ENCODE results near the gene TMEM250. TPM values are rescaled to one million over a fixed set of nuclear protein-coding genes. Genes with fewer than 3 reads are reported as not detected.

TMEM250 gene
- total RNA-seq, 1 donor from 2014 or later, result 59.7 TPM

- DNase-seq, result no peak
These were observed 28.6 kb upstream of the TMEM250 start for GRCh38 chr9:136147038-136147889.

GRCh38 chr9:136146126-136147037 is 27.7 kb upstream of the TMEM250 start:
- no peak for DNase-seq

DNA sequence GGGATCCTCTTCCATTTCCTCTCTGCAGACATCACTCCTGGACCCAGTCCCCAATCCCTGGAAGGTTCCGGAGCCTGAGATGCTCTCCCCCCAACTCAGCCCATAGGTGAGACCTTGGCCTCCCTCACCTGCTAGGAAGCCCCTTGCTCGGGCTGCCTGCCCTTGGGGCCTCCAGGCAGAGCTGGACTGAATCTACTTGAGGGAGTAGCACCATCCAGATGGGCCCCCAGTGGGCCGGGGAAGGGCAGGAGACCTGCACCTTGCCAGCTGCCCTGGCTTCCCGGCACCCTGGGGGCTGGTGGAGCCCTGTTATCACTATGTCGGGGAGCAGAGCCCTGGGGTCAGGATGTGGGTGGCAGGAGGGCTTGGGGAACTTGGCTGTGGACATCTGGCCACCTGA is 26.9 kb upstream of the TMEM250 start:
- no peak for DNase-seq

GRCh38 chr9:136144450-136144849 is 25.8 kb upstream of the TMEM250 start:
- DNase-seq, result no peak

- peak; percentile 79 for DNase-seq
These were observed 24.7 kb upstream of the TMEM250 start for GRCh38 chr9:136143215-136144001.

- DNase-seq, result no peak
These were observed 24.2 kb upstream of the TMEM250 start for GRCh38 chr9:136142859-136143214.

GRCh38 chr9:136142414-136142796 is 23.7 kb upstream of the TMEM250 start:
- no peak for DNase-seq

GRCh38 chr9:136141682-136142413 is 23.2 kb upstream of the TMEM250 start:
- no peak for DNase-seq

GRCh38 chr9:136140966-136141365 is 22.3 kb upstream of the TMEM250 start:
- DNase-seq, result no peak

- no peak for DNase-seq
These were observed 21.4 kb upstream of the TMEM250 start for GRCh38 chr9:136140046-136140445.

- peak; percentile 49 for DNase-seq
These were observed 19.9 kb upstream of the TMEM250 start for GRCh38 chr9:136138566-136138965.

DNA sequence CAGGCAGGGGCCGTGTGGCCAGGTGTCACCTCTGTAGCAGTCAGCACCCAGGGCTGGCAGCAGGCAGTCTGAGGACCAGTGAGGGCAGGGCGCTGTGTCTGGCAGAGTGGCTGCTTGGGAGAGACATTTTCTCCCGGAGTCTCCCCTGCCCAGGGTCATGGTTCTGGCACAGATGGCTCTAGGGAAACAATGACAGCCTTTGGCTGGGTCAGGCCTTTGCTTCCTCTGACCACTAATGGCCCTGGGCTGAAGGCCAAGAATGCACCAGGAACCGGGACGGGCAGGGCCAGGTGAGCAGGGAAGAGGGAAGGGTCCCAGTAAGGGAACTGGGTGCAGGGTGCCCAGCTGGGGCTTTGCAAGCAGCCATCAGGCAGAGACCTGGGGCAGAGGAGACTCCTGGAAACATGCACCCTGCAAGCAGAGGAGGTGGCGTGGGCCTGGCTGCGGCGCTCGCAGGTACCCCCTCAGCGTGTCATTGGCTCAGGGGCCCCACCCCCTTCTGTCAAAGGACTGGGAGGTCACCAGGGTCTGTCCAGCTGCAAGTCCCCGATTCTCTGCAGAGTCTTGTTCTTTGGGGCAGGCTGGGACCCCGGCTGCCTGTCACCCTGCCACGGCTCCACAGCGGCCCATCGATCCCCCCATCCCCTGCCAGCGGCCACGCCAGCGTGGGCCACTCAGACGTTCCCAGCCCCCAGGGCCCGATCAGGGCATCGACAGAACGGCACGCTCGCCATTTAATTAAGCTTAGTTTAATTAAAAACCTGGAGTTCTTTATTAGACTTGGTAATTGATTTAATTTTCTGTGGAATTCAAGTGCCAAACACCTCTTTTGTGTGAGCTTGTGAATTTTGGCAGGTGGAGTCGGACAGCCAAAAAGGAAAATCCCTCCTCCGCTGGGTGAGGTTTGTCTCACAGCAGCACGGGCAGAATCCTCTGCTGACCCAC is 18.9 kb upstream of the TMEM250 start:
- peak; percentile 28 for DNase-seq

GRCh38 chr9:136136127-136136925 is 17.7 kb upstream of the TMEM250 start:
- no peak for DNase-seq

DNA sequence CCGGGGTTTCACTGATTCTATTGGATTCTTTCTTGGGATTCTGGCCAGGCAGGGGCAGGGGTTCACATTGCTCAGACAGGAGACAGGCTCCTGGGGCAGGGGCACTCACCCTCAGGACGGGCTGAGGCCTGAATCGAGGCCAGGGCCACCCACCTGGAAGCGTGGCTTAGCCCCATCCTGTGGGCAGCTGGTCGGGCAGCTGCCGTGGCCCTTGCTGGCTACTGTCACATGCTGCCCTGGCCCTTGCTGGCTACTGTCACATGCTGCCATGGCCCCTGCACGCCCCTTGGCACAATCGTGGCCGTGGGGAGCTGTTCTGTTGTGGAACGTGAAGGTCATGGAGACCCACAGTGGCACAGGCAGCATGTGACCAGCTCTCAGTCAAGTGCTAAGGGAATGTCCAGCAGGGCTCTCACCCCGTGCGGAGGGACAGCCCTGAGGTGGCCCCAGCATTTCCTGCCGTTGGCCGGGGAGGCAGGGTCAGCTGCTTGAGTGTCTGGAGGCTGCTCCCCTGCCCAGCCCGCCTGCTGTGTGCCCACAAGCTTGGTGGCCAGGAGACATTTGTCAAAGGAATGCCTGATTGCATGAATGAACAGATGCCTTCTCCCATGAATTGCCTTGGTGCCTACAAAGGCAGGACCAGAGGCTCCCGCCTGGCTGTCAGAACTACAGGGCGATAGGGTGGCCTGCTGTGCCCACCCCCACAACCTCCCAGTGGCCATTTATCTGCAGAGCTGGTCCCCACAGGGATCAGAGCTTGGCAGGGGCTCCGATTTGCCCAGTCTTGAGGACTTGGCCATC is 16.9 kb upstream of the TMEM250 start:
- no peak for DNase-seq

- no peak for DNase-seq
These were observed 15.3 kb upstream of the TMEM250 start for GRCh38 chr9:136133959-136134484.

- peak; percentile 54 for DNase-seq
These were observed 14.7 kb upstream of the TMEM250 start for GRCh38 chr9:136133191-136133958.

DNA sequence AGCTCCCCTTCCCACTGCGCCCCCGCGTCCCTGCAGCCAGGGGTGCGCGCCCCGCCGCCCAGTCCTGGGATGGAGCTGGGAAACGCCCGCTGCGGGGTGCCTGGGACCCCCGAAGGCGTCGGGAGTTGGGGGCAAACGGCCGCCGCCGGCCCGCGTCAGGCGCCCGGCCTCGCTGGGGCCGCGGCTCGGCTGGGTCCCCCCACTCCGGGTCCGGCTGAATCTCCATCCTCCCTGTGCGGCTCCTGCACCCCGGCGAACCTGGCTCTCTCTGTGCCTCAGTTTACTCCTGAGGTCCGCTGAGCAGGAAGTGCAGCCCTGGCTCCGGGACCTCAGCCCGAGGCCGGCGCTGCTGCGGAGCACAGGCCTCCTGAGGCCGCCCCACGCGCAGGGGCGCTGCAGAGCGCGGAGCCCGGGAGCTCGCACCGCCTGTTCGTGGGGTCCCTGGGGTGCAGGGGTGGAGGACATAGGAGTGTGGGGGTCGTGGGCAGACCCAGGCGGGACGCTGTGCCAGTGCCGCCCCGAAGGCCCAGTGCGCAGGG is 13.9 kb upstream of the TMEM250 start:
- no peak for DNase-seq

All from dermis blood vessel endothelial cell (primary cell).